ENCODE results near the gene ITGAD.

The ITGAD gene

GRCh38 chr16:31452631-31453106 lies 59.5 kb downstream of the ITGAD start:
- in situ Hi-C loops (cut with MboI; ENCODE audit: low pct_unique_long_range_greater_than_20kb, low sequenced_read_pairs) = no loop called here
- DNase-seq = no peak

- no peak for DNase-seq
- in situ Hi-C loops (cut with MboI; ENCODE audit: low pct_unique_long_range_greater_than_20kb, low sequenced_read_pairs) = no loop called here
These were observed 60.4 kb downstream of the ITGAD start for GRCh38 chr16:31453255-31454204.

- peak; percentile 43 for DNase-seq
- in situ Hi-C loops (cut with MboI; ENCODE audit: low pct_unique_long_range_greater_than_20kb, low sequenced_read_pairs) = no loop called here
These were observed 62.6 kb downstream of the ITGAD start for GRCh38 chr16:31455601-31456314.

GRCh38 chr16:31456988-31457360 lies 63.8 kb downstream of the ITGAD start:
- no peak for DNase-seq
- in situ Hi-C loops (cut with MboI; ENCODE audit: low pct_unique_long_range_greater_than_20kb, low sequenced_read_pairs) = no loop called here

GRCh38 chr16:31458073-31458843 lies 65.1 kb downstream of the ITGAD start:
- DNase-seq = peak; percentile 46
- in situ Hi-C loops (cut with MboI; ENCODE audit: low pct_unique_long_range_greater_than_20kb, low sequenced_read_pairs) = no loop called here

- DNase-seq = peak; percentile 97
- in situ Hi-C loops (cut with MboI; ENCODE audit: low pct_unique_long_range_greater_than_20kb, low sequenced_read_pairs) = no loop called here
These were observed 65.9 kb downstream of the ITGAD start, which contains the start of gene ARMC5 for GRCh38 chr16:31458844-31459686. Gene ARMC5 (plus strand): TSS chr16:31459501. CDS start chr16:31459525, 24 bp downstream.

- peak; percentile 93 for DNase-seq
- in situ Hi-C loops (cut with MboI; ENCODE audit: low pct_unique_long_range_greater_than_20kb, low sequenced_read_pairs) = loop anchor here (10.0 kb wide), 1 partner anchor 245 kb away; no protein-coding TSS in a partner anchor
These were observed 66.8 kb downstream of the ITGAD start for GRCh38 chr16:31459687-31460581.

- in situ Hi-C loops (cut with MboI; ENCODE audit: low pct_unique_long_range_greater_than_20kb, low sequenced_read_pairs) = loop anchor here (10.0 kb wide), 1 partner anchor 244 kb away; no protein-coding TSS in a partner anchor
- peak; percentile 39 for DNase-seq
These were observed 67.5 kb downstream of the ITGAD start for GRCh38 chr16:31460582-31461002.

GRCh38 chr16:31461201-31461920 lies 68.2 kb downstream of the ITGAD start:
- DNase-seq = no peak
- in situ Hi-C loops (cut with MboI; ENCODE audit: low pct_unique_long_range_greater_than_20kb, low sequenced_read_pairs) = loop anchor here (10.0 kb wide), 1 partner anchor 243 kb away; no protein-coding TSS in a partner anchor

- no peak for DNase-seq
- in situ Hi-C loops (cut with MboI; ENCODE audit: low pct_unique_long_range_greater_than_20kb, low sequenced_read_pairs) = loop anchor here (10.0 kb wide), 1 partner anchor 243 kb away; no protein-coding TSS in a partner anchor
These were observed 69.0 kb downstream of the ITGAD start for GRCh38 chr16:31461921-31462804.

GRCh38 chr16:31464348-31464769 lies 71.2 kb downstream of the ITGAD start:
- in situ Hi-C loops (cut with MboI; ENCODE audit: low pct_unique_long_range_greater_than_20kb, low sequenced_read_pairs) = loop anchor here (10.0 kb wide), 1 partner anchor 240 kb away; no protein-coding TSS in a partner anchor

GRCh38 chr16:31464781-31465260 lies 71.7 kb downstream of the ITGAD start:
- DNase-seq = no peak
- in situ Hi-C loops (cut with MboI; ENCODE audit: low pct_unique_long_range_greater_than_20kb, low sequenced_read_pairs) = loop anchor here (10.0 kb wide), 1 partner anchor 240 kb away; no protein-coding TSS in a partner anchor

More at GRCh38 chr16:31464348-31464769, 71.2 kb downstream of the ITGAD start:
- DNase-seq = no peak

GRCh38 chr16:31465788-31466370 lies 72.7 kb downstream of the ITGAD start:
- DNase-seq = no peak
- in situ Hi-C loops (cut with MboI; ENCODE audit: low pct_unique_long_range_greater_than_20kb, low sequenced_read_pairs) = loop anchor here (10.0 kb wide), 1 partner anchor 239 kb away; no protein-coding TSS in a partner anchor

- no peak for DNase-seq
- in situ Hi-C loops (cut with MboI; ENCODE audit: low pct_unique_long_range_greater_than_20kb, low sequenced_read_pairs) = loop anchor here (10.0 kb wide), 1 partner anchor 238 kb away; no protein-coding TSS in a partner anchor
These were observed 73.3 kb downstream of the ITGAD start for GRCh38 chr16:31466381-31466841.
